Lower leg skin (tissue), 3 donors: Measurements from ENCODE around the gene IMMP2L.

Experiments used
- POLR2A ChIP-seq, 2 donors: fragments of 450-650 bp; IDR thresholded peaks; one replicate each; pipeline ENCODE4 v1.6.1; 2016 to 2017; ENCODE audit warnings: antibody characterized with exemption in 2 of 2, mild to moderate bottlenecking in 1 of 2, moderate library complexity in 1 of 2
- TF ChIP-seq, protein P1 (sequence below), 3 donors: fragments of 450-650 bp; IDR thresholded peaks; one replicate each; pipeline ENCODE4 v1.5.1; 2016; ENCODE audit warnings: antibody characterized with exemption in 3 of 3, mild to moderate bottlenecking in 3 of 3, moderate library complexity in 2 of 3

DNA sequence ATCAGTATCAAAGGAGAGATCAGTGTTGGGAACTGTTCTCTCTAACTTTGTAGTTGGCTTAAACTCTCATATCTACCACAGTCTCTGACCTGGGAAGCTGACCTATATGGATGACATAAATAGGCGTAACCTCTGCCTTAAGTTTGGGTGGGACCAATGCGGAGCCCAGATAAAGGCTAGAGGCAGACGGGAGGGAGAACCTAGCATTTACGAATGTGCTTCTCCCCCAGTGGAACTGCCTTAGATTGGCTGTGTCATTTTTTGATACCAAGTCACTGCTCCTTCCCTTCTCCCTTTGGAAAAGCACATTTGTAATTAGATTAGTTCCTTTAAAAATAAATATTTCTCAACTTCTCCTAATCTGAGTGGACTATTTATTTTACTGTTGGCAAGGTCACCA, 495.0 kb downstream of the IMMP2L start:
- TF ChIP-seq, protein P1, sequence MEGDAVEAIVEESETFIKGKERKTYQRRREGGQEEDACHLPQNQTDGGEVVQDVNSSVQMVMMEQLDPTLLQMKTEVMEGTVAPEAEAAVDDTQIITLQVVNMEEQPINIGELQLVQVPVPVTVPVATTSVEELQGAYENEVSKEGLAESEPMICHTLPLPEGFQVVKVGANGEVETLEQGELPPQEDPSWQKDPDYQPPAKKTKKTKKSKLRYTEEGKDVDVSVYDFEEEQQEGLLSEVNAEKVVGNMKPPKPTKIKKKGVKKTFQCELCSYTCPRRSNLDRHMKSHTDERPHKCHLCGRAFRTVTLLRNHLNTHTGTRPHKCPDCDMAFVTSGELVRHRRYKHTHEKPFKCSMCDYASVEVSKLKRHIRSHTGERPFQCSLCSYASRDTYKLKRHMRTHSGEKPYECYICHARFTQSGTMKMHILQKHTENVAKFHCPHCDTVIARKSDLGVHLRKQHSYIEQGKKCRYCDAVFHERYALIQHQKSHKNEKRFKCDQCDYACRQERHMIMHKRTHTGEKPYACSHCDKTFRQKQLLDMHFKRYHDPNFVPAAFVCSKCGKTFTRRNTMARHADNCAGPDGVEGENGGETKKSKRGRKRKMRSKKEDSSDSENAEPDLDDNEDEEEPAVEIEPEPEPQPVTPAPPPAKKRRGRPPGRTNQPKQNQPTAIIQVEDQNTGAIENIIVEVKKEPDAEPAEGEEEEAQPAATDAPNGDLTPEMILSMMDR (IDR thresholded peaks at IDR 0.05): no peak
- no peak for TF ChIP-seq POLR2A (IDR thresholded peaks at IDR 0.05)
